Thoracic aorta (tissue), 2 donors: ENCODE measurements around the gene LIPE. TPM values are rescaled to one million over a fixed set of nuclear protein-coding genes. Genes with fewer than 3 reads are reported as not detected.

Source experiments
- ATAC-seq: fragments of 150-250 bp; one replicate; pipeline ENCODE4 v1.8.0; 2017; ENCODE audit warnings: low read depth; ENCODE audit not compliant: insufficient number of reproducible peaks, low FRiP score
- DNase-seq: peaks from one replicate; pipeline ENCODE4 v3.0.0-alpha.2; 2020; ENCODE audit warnings: low spot score
- H3K27ac ChIP-seq, 2 donors: fragments of 200-600 bp; sonication (generic); 1 replicate in 1 of 2; 2 replicates in 1 of 2; pipeline ENCODE4 v1.5.1; 2016; ENCODE audit warnings: mild to moderate bottlenecking in 2 of 2, moderate library complexity in 2 of 2
- H3K27me3 ChIP-seq: fragments of 200-600 bp; sonication (generic); replicated peaks from 2 replicates; pipeline ENCODE4 v1.6.0; 2016; ENCODE audit warnings: mild to moderate bottlenecking; ENCODE audit not compliant: insufficient read depth
- H3K36me3 ChIP-seq: fragments of 200-600 bp; sonication (generic); one replicate; pipeline ENCODE4 v1.5.1; 2016
- H3K4me1 ChIP-seq, 2 donors: fragments of 200-600 bp; sonication (generic); 1 replicate in 1 of 2; 2 replicates in 1 of 2; pipeline versions ENCODE4 v1.5.1 to v1.6.0; 2016; ENCODE audit warnings: low read depth in 2 of 2, mild to moderate bottlenecking in 1 of 2; ENCODE audit not compliant: control insufficient read depth in 1 of 2
- H3K4me3 ChIP-seq: fragments of 200-600 bp; sonication (generic); 2 replicates; pipeline ENCODE4 v1.5.1; 2016; ENCODE audit warnings: mild to moderate bottlenecking
- H3K9me3 ChIP-seq: fragments of 200-600 bp; sonication (generic); 2 replicates; pipeline ENCODE4 v1.5.1; 2016
- CTCF ChIP-seq: fragments of 200-600 bp; sonication (generic); IDR thresholded peaks from one replicate; pipeline ENCODE4 v1.5.1; 2019; ENCODE audit warnings: antibody characterized with exemption
- total RNA-seq, 2 donors: library from RNA; depleted of rRNA; stranded (reverse); fragments of >200 nt; gene quantifications; one replicate each; pipeline versions ENCODE4 v1.1.0 to v1.2.3, GENCODE V29; 2016

The LIPE gene
- total RNA-seq, 2 donors from 2014 or later, result 4.5 to 7.3 TPM

- ATAC-seq (no peak), DNase-seq (no peak)
- H3K27me3 ChIP-seq, result no peaks in the 10 kb centered on the region
- H3K27ac ChIP-seq, result no peak overlapping the region
- no peaks in the 10 kb centered on the region for H3K9me3 ChIP-seq
- TF ChIP-seq CTCF, result no peak
- peaks cover 0 to 29% of the 10 kb centered on the region in 2 donors for H3K4me1 ChIP-seq
- H3K4me3 ChIP-seq, result no peak overlapping the region
- peaks cover 6% of the 10 kb centered on the region for H3K36me3 ChIP-seq
Observed at GRCh38 chr19:42361545-42361910, 65.7 kb downstream of the LIPE start.

- Histone ChIP-seq H3K9me3 (no peaks in the 10 kb centered on the region), H3K27ac (peak overlapping the region in 1 of 2 donors; percentile 68), H3K36me3 (peaks cover 12% of the 10 kb centered on the region), H3K4me1 (peaks cover 0 to 25% of the 10 kb centered on the region in 2 donors), H3K27me3 (no peaks in the 10 kb centered on the region), H3K4me3 (no peak overlapping the region)
- TF ChIP-seq CTCF, result no peak
- ATAC-seq (no peak), DNase-seq (no peak)
Observed at GRCh38 chr19:42360787-42361544, 66.2 kb downstream of the LIPE start.

GRCh38 chr19:42357290-42357689 is 69.9 kb downstream of the LIPE start:
- no peak for TF ChIP-seq CTCF
- H3K27ac ChIP-seq, result no peak overlapping the region
- H3K4me1 ChIP-seq, result peaks cover 0 to 15% of the 10 kb centered on the region in 2 donors
- DNase-seq (no peak), ATAC-seq (no peak)
- no peaks in the 10 kb centered on the region for H3K27me3 ChIP-seq
- peaks cover 23% of the 10 kb centered on the region for H3K36me3 ChIP-seq
- H3K9me3 ChIP-seq, result no peaks in the 10 kb centered on the region
- H3K4me3 ChIP-seq, result no peak overlapping the region

GRCh38 chr19:42356686-42357085 is 70.5 kb downstream of the LIPE start:
- no peaks in the 10 kb centered on the region for H3K27me3 ChIP-seq
- no peak overlapping the region for H3K27ac ChIP-seq
- H3K4me3 ChIP-seq, result no peak overlapping the region
- H3K4me1 ChIP-seq, result peaks cover 0 to 15% of the 10 kb centered on the region in 2 donors
- H3K36me3 ChIP-seq, result peaks cover 23% of the 10 kb centered on the region
- DNase-seq (no peak), ATAC-seq (no peak)
- no peak for TF ChIP-seq CTCF
- no peaks in the 10 kb centered on the region for H3K9me3 ChIP-seq

- no peaks in the 10 kb centered on the region for H3K27me3 ChIP-seq
- TF ChIP-seq CTCF, result no peak
- no peak overlapping the region for H3K27ac ChIP-seq
- no peak overlapping the region for H3K4me3 ChIP-seq
- DNase-seq (no peak), ATAC-seq (no peak)
- H3K36me3 ChIP-seq, result peaks cover 23% of the 10 kb centered on the region
- H3K4me1 ChIP-seq, result peaks cover 0 to 7% of the 10 kb centered on the region in 2 donors
- H3K9me3 ChIP-seq, result no peaks in the 10 kb centered on the region
Observed at GRCh38 chr19:42355896-42356295, 71.3 kb downstream of the LIPE start.
